AG08396 (cell line): ENCODE data around the gene HSD17B8.
A peak's percentile ranks its signal among the peaks of the same experiment; 100 is the strongest.

ENCODE experiments used
- DNase-seq: peaks from one replicate; pipeline ENCODE4 v3.0.0; 2012; ENCODE audit warnings: low spot score, mixed read lengths

Gene HSD17B8

DNA sequence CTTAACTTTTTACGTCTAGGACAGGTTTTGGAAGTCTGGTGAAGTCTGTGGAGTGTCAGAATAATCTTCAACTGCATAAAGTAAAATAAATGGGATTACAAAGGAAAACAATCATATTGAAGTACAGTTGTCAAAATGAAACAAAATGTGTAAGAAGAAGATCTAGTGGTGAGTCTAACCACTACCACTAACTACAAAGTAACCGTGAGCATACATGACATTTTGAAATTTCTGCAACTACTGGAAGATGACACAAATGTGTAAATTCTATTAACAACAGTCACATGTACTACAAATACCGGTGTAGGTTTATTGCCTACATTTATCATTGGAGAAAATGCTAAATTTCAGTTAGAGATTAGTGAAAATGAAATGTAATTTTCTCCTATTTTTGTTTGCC lies 37.5 kb downstream of the HSD17B8 start:
- no peak for DNase-seq

DNA sequence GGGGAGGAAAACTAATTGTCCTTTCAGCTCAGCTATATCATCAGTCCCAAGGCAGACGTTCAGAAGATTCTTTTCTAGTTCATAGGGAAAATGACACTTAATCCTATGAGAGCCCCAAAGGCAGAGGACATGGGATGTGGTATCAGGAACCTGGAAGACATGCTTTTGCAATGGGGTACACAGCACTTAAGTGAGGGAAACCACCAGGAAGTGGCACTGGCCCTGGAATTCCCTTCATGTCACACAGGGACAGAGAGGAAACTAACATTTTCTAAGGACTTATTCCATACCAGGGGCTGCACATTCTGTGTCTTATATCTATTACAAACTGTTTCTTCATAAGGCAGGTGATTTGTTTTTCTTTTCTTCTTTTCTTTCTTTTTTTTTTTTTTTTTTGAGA lies 39.0 kb downstream of the HSD17B8 start:
- DNase-seq = no peak

DNA sequence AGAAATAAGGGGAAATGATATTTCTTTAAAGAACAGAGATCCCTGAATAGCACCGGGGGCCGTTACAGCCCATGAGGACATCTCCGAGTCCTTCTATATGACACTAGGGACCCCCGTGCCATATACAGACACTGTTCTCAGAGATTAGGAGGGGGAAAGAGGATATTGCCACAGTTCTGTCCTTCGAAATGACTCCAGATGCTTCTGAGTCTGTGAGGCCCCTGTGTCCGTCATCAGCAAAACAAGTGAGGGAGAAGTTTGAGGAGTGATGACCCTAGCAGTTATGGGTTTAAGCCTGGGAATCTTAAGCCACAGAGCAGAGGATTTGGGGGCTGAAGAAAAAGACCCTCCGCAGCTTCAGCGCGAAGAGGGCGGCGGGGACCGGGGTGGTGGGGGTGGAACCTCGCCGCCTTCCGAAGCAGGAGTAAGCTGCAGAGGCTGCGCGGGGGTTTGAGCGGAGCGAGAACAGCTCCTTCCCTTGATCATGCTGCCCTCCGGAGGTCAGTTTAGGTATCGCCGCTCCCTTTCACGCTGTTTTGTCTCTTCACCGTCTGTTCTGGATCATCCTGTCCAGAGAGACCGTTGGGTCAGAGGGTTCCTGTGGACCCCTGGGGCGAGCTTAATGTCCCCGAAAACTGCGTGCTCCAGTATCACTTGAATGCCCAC lies 43.7 kb downstream of the HSD17B8 start:
- DNase-seq = peak; percentile 75

- DNase-seq = no peak
These were observed 44.1 kb downstream of the HSD17B8 start for GRCh38 chr6:33248643-33248931.

DNA sequence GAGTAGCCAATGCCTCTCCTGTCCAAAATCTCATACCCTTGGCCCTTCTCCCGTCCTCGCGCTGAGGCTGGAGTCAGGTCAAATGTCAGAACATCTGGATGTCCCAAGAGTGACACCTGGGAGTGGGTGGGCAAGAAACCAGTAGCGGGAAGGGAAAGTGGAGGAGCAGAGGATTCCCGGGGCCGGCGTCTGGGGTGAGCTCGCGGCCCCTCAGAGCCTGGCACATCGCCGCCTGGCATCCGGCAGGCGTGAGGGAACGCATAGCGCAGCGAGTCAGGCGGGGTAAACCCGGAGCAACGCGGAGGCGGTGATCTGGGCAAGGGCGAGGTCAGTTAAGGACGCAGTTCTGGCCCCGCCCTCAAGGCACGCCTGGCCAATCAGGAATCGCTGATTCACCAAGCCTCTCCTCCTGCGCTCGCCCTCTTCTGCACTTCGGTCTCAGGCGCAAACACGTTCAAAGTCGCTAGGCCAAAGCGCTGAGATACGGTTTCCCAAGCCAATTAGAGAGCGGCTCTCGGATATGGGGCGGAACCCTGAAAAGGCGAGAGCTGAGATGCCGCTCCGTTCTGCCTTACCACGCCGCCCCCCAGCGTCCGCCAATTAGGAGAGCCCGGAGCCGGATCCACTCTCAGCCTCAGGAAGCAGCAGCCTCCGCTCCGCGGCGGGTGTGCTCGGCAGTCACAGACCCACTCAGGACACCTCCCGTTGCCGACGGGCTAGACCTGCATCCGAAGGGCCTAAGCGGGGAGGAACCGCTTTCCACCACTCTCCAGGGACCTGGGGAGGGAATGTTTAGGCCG lies 44.7 kb downstream of the HSD17B8 start:
- peak; percentile 91 for DNase-seq

GRCh38 chr6:33249732-33250630 lies 45.5 kb downstream of the HSD17B8 start:
- peak; percentile 45 for DNase-seq

DNA sequence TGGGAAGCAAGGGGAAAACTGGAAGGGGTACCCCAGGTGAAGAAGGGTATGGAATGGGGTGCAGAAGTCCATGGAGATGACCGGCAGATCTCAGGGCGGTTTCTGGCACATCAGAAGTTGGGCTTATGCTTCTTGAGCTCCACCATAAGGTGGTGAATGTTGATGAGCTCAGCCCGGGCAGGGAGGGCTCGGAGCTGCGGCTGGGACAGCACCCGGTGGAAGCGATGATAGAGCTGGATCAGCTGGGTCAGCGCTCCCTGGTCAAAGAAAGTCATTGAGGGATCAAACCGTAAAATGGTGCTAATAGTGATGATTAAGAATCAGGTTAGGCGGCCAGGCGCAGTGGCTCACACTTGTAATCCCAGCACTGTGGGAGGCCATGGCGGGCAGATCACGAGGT lies 46.3 kb downstream of the HSD17B8 start:
- no peak for DNase-seq

GRCh38 chr6:33251395-33252012 lies 47.0 kb downstream of the HSD17B8 start:
- no peak for DNase-seq

DNA sequence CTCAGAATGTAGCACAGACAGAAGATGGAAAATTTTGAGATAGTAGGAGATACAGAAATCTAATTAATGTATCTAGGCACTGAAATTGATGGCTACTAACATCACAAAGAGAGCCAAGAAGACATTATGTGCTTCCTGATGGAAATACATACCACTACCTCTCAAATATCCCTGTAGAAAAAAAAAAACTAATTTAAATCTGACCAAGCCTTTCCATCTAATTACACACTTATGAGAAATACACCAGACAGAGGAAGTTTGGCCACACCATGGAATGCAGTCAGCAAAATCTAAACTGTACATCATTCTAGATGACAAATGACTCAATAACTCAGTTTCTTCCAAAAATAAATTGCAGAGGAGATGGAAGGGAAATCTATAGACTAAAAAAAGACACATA lies 48.3 kb downstream of the HSD17B8 start:
- no peak for DNase-seq

DNA sequence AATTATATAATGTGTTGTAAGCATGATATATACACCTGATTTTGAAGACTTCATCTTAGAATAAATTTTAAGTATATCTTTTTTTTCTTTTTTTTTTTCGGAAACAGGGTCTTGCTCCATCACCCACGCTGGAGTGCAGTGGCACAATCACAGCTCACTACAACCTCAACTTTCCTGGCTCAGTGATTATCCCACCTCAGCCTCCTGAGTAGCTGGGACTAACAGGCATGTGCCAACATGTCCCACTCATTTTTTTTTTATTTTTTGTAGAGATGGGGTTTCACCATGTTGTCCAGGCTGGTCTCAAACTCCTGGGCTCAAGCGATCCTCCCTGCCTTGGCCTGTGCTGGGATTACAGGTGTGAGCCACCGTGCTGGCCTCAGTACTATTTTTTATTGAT lies 50.1 kb downstream of the HSD17B8 start:
- no peak for DNase-seq
